ENCODE measurements around the gene FBXO5. TPM values are rescaled to one million over a fixed set of nuclear protein-coding genes. Genes with fewer than 3 reads are reported as not detected.
A peak's percentile ranks its signal among the peaks of the same experiment; 100 is the strongest.

The FBXO5 gene
- total RNA-seq, 5 donors from 2014 or later (not counting 1 experiment from before 2014, with no cell fraction given) = 4.4 to 9.3 (median 8.1) TPM

DNA sequence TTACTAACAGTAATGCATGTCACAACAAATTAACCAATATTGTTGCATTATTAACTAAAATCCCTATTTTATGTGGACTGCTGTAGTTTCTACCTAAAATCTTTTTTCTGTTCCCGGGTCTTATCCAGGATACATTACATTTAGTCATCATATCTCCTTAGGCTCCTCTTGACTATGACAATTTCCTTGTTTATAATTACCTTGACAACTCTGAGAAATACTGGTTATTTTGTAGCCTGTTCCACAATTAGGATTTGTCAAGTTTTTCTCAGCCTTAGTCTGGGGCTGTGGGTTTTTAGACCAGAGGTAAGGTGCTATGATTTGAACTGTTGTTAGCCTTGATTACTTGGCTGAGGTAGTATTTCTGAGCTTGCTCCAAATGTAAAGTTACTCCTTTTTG lies 3.7 kb downstream of the FBXO5 start:
- ATAC-seq (replicated peaks in 1 of 4) (no peak), DNase-seq (no peak)
- ChIA-PET CTCF (no interaction called here), POLR2A (no interaction called here)
- H3K27me3 ChIP-seq (replicated peaks in 1 of 2; ENCODE audit: control insufficient read depth in 2 of 2, extremely low read depth in 1 of 2, insufficient read depth in 2 of 2, low read length in 1 of 2) = peaks cover 0 to 3% of the 10 kb centered on the region in 2 experiments
- Mint-ChIP-seq H3K4me3 (no peak overlapping the region), H3K4me1 (peaks cover 51 to 63% (median 52%) of the 10 kb centered on the region in 3 donors), H3K36me3 (peaks cover 27% of the 10 kb centered on the region), H3K27me3 (no peaks in the 10 kb centered on the region), H3K27ac (no peak overlapping the region), H3K9me3 (no peaks in the 10 kb centered on the region)
- H3K36me3 ChIP-seq (ENCODE audit: control insufficient read depth in 2 of 2, extremely low read depth in 1 of 2, insufficient read depth in 1 of 2, low read length in 1 of 2) = no peaks in the 10 kb centered on the region
- H3K4me1 ChIP-seq (ENCODE audit: control insufficient read depth in 1 of 2, extremely low read depth in 1 of 2, insufficient read depth in 2 of 2, low read length in 2 of 2) = peaks cover 10 to 15% of the 10 kb centered on the region in 2 experiments
- no CpG with 5 or more reads among the region's 1 CpG for WGBS (ENCODE audit: insufficient coverage)
- H3K27ac ChIP-seq (ENCODE audit: low read length) = no peak overlapping the region
- H3K4me3 ChIP-seq (ENCODE audit: control insufficient read depth in 1 of 2, extremely low read depth in 1 of 2, low read length in 1 of 2) = no peak overlapping the region
- H3K9me3 ChIP-seq = no peaks in the 10 kb centered on the region

GRCh38 chr6:152978058-152978457 lies 4.8 kb downstream of the FBXO5 start:
- Mint-ChIP-seq H3K27me3 (no peaks in the 10 kb centered on the region), H3K27ac (no peak overlapping the region), H3K4me3 (no peak overlapping the region), H3K9me3 (no peaks in the 10 kb centered on the region), H3K36me3 (peaks cover 35% of the 10 kb centered on the region), H3K4me1 (peaks cover 45 to 64% (median 51%) of the 10 kb centered on the region in 3 donors)
- H3K27me3 ChIP-seq (replicated peaks in 1 of 2; ENCODE audit: control insufficient read depth in 2 of 2, extremely low read depth in 1 of 2, insufficient read depth in 2 of 2, low read length in 1 of 2) = peaks cover 0 to 3% of the 10 kb centered on the region in 2 experiments
- no peak overlapping the region for H3K27ac ChIP-seq (ENCODE audit: low read length)
- peaks cover 5 to 14% of the 10 kb centered on the region in 2 experiments for H3K4me1 ChIP-seq (ENCODE audit: control insufficient read depth in 1 of 2, extremely low read depth in 1 of 2, insufficient read depth in 2 of 2, low read length in 2 of 2)
- ChIA-PET POLR2A (interaction anchor here in 1 of 2 donors (0.7 kb wide), 1 partner anchor 569 kb away, joined by 3 read pairs; no protein-coding TSS in a partner anchor), CTCF (interaction anchor here in 1 of 2 donors (0.7 kb wide), 1 partner anchor 30 kb away, joined by 3 read pairs; no protein-coding TSS in a partner anchor)
- no peaks in the 10 kb centered on the region for H3K36me3 ChIP-seq (ENCODE audit: control insufficient read depth in 2 of 2, extremely low read depth in 1 of 2, insufficient read depth in 1 of 2, low read length in 1 of 2)
- DNase-seq = no peak
- no CpG with 5 or more reads among the region's 3 CpGs for WGBS (ENCODE audit: insufficient coverage)
- no peak for ATAC-seq (replicated peaks in 1 of 4)
- H3K9me3 ChIP-seq = no peaks in the 10 kb centered on the region
- no peak overlapping the region for H3K4me3 ChIP-seq (ENCODE audit: control insufficient read depth in 1 of 2, extremely low read depth in 1 of 2, low read length in 1 of 2)

GRCh38 chr6:152977556-152977955 lies 5.3 kb downstream of the FBXO5 start:
- Histone ChIP-seq H3K9me3 (no peaks in the 10 kb centered on the region), H3K27ac (ENCODE audit: low read length) (no peak overlapping the region), H3K36me3 (ENCODE audit: control insufficient read depth in 2 of 2, extremely low read depth in 1 of 2, insufficient read depth in 1 of 2, low read length in 1 of 2) (no peaks in the 10 kb centered on the region), H3K4me3 (ENCODE audit: control insufficient read depth in 1 of 2, extremely low read depth in 1 of 2, low read length in 1 of 2) (no peak overlapping the region), H3K4me1 (ENCODE audit: control insufficient read depth in 1 of 2, extremely low read depth in 1 of 2, insufficient read depth in 2 of 2, low read length in 2 of 2) (peaks cover 5 to 10% of the 10 kb centered on the region in 2 experiments), H3K27me3 (replicated peaks in 1 of 2; ENCODE audit: control insufficient read depth in 2 of 2, extremely low read depth in 1 of 2, insufficient read depth in 2 of 2, low read length in 1 of 2) (peaks cover 0 to 3% of the 10 kb centered on the region in 2 experiments)
- Mint-ChIP-seq H3K4me1 (peaks cover 45 to 62% (median 51%) of the 10 kb centered on the region in 3 donors), H3K36me3 (peaks cover 40% of the 10 kb centered on the region), H3K27me3 (no peaks in the 10 kb centered on the region), H3K4me3 (no peak overlapping the region), H3K27ac (no peak overlapping the region), H3K9me3 (no peaks in the 10 kb centered on the region)
- ChIA-PET CTCF (interaction anchor here in 1 of 2 donors (0.7 kb wide), 1 partner anchor 29 kb away, joined by 3 read pairs; no protein-coding TSS in a partner anchor), POLR2A (interaction anchor here in 1 of 2 donors (0.5 kb wide), 1 partner anchor 24 kb away, joined by 3 read pairs; no protein-coding TSS in a partner anchor)
- no peak for DNase-seq
- no peak for ATAC-seq (replicated peaks in 1 of 4)

- peaks cover 3 to 4% of the 10 kb centered on the region in 2 experiments for H3K4me1 ChIP-seq (ENCODE audit: control insufficient read depth in 1 of 2, extremely low read depth in 1 of 2, insufficient read depth in 2 of 2, low read length in 2 of 2)
- peaks cover 40 to 57% (median 47%) of the 10 kb centered on the region in 3 donors for H3K4me1 Mint-ChIP-seq
- WGBS (ENCODE audit: insufficient coverage) = 100% methylated on average over 1 of the region's 1 CpG
- H3K36me3 Mint-ChIP-seq = peaks cover 46% of the 10 kb centered on the region
- H3K27ac ChIP-seq (ENCODE audit: low read length) = no peak overlapping the region
- H3K9me3 Mint-ChIP-seq = no peaks in the 10 kb centered on the region
- DNase-seq (no peak), ATAC-seq (replicated peaks in 1 of 4) (no peak)
- H3K4me3 ChIP-seq (ENCODE audit: control insufficient read depth in 1 of 2, extremely low read depth in 1 of 2, low read length in 1 of 2) = no peak overlapping the region
- H3K27me3 Mint-ChIP-seq = no peaks in the 10 kb centered on the region
- POLR2A ChIA-PET = interaction anchor here in 1 of 2 donors (0.6 kb wide), 1 partner anchor 9 kb away, joined by 3 read pairs; no protein-coding TSS in a partner anchor
- H3K4me3 Mint-ChIP-seq = no peak overlapping the region
- CTCF ChIA-PET = interaction anchor here in 1 of 2 donors (0.6 kb wide), 1 partner anchor 1886 kb away, joined by 3 read pairs; no protein-coding TSS in a partner anchor
- no peaks in the 10 kb centered on the region for H3K27me3 ChIP-seq (replicated peaks in 1 of 2; ENCODE audit: control insufficient read depth in 2 of 2, extremely low read depth in 1 of 2, insufficient read depth in 2 of 2, low read length in 1 of 2)
- no peaks in the 10 kb centered on the region for H3K9me3 ChIP-seq
- H3K36me3 ChIP-seq (ENCODE audit: control insufficient read depth in 2 of 2, extremely low read depth in 1 of 2, insufficient read depth in 1 of 2, low read length in 1 of 2) = peaks cover 0 to 2% of the 10 kb centered on the region in 2 donors
- no peak overlapping the region for H3K27ac Mint-ChIP-seq
These were observed 6.1 kb downstream of the FBXO5 start for GRCh38 chr6:152976749-152977148.

GRCh38 chr6:152975204-152975915 lies 7.5 kb downstream of the FBXO5 start:
- ATAC-seq (replicated peaks in 1 of 4) = peak in 2 of 4 experiments; percentile 24 to 77
- Histone ChIP-seq H3K36me3 (ENCODE audit: control insufficient read depth in 2 of 2, extremely low read depth in 1 of 2, insufficient read depth in 1 of 2, low read length in 1 of 2) (peaks cover 0 to 12% of the 10 kb centered on the region in 2 donors), H3K4me1 (ENCODE audit: control insufficient read depth in 1 of 2, extremely low read depth in 1 of 2, insufficient read depth in 2 of 2, low read length in 2 of 2) (peaks cover 3% of the 10 kb centered on the region in 2 experiments), H3K9me3 (peaks cover 2% of the 10 kb centered on the region), H3K27ac (ENCODE audit: low read length) (peak overlapping the region; percentile 21), H3K4me3 (ENCODE audit: control insufficient read depth in 1 of 2, extremely low read depth in 1 of 2, low read length in 1 of 2) (no peak overlapping the region), H3K27me3 (replicated peaks in 1 of 2; ENCODE audit: control insufficient read depth in 2 of 2, extremely low read depth in 1 of 2, insufficient read depth in 2 of 2, low read length in 1 of 2) (no peaks in the 10 kb centered on the region)
- WGBS (ENCODE audit: insufficient coverage) = no CpG with 5 or more reads among the region's 4 CpGs
- peaks cover 0 to 4% (median 0%) of the 10 kb centered on the region in 3 donors for H3K9me3 Mint-ChIP-seq
- peaks cover 59% of the 10 kb centered on the region for H3K36me3 Mint-ChIP-seq
- CTCF ChIA-PET = no interaction called here
- peak in 1 of 35 experiments; percentile 33 for DNase-seq
- H3K27ac Mint-ChIP-seq = peak overlapping the region; percentile 5 to 41
- POLR2A ChIA-PET = no interaction called here
- peaks cover 28 to 46% (median 35%) of the 10 kb centered on the region in 3 donors for H3K4me1 Mint-ChIP-seq
- H3K27me3 Mint-ChIP-seq = no peaks in the 10 kb centered on the region
- peak overlapping the region; percentile 10 to 68 (median 54) for H3K4me3 Mint-ChIP-seq

- H3K36me3 Mint-ChIP-seq = peaks cover 73% of the 10 kb centered on the region
- H3K27me3 Mint-ChIP-seq = no peaks in the 10 kb centered on the region
- DNase-seq (no peak), ATAC-seq (replicated peaks in 1 of 4) (no peak)
- Histone ChIP-seq H3K36me3 (ENCODE audit: control insufficient read depth in 2 of 2, extremely low read depth in 1 of 2, insufficient read depth in 1 of 2, low read length in 1 of 2) (peaks cover 0 to 21% of the 10 kb centered on the region in 2 donors), H3K4me1 (ENCODE audit: control insufficient read depth in 1 of 2, extremely low read depth in 1 of 2, insufficient read depth in 2 of 2, low read length in 2 of 2) (peaks cover 0 to 3% of the 10 kb centered on the region in 2 experiments), H3K27me3 (replicated peaks in 1 of 2; ENCODE audit: control insufficient read depth in 2 of 2, extremely low read depth in 1 of 2, insufficient read depth in 2 of 2, low read length in 1 of 2) (no peaks in the 10 kb centered on the region), H3K4me3 (ENCODE audit: control insufficient read depth in 1 of 2, extremely low read depth in 1 of 2, low read length in 1 of 2) (no peak overlapping the region), H3K9me3 (peaks cover 5% of the 10 kb centered on the region), H3K27ac (ENCODE audit: low read length) (no peak overlapping the region)
- CTCF ChIA-PET = interaction anchor here in 1 of 2 donors (0.6 to 1.0 kb wide), 4 partner anchors 24 to 338 kb away, joined by 3 to 9 read pairs (median 6); no protein-coding TSS in a partner anchor
- H3K4me1 Mint-ChIP-seq = peaks cover 24 to 36% (median 29%) of the 10 kb centered on the region in 3 donors
- POLR2A ChIA-PET = interaction anchor here in 1 of 2 donors (0.6 kb wide), 1 partner anchor 26 kb away, joined by 11 read pairs; no protein-coding TSS in a partner anchor
- no peak overlapping the region for H3K4me3 Mint-ChIP-seq
- H3K27ac Mint-ChIP-seq = no peak overlapping the region
- peaks cover 7 to 11% (median 10%) of the 10 kb centered on the region in 3 donors for H3K9me3 Mint-ChIP-seq
- no CpG with 5 or more reads among the region's 1 CpG for WGBS (ENCODE audit: insufficient coverage)
These were observed 8.9 kb downstream of the FBXO5 start for GRCh38 chr6:152973916-152974315.
